ENCODE data around the gene CLSTN3. TPM values are rescaled to one million over a fixed set of nuclear protein-coding genes. Genes with fewer than 3 reads are reported as not detected.

Gene CLSTN3
- total and polyA plus RNA-seq, 3 donors from 2014 or later, result 18.8 to 22.7 (median 19.9) TPM

DNA sequence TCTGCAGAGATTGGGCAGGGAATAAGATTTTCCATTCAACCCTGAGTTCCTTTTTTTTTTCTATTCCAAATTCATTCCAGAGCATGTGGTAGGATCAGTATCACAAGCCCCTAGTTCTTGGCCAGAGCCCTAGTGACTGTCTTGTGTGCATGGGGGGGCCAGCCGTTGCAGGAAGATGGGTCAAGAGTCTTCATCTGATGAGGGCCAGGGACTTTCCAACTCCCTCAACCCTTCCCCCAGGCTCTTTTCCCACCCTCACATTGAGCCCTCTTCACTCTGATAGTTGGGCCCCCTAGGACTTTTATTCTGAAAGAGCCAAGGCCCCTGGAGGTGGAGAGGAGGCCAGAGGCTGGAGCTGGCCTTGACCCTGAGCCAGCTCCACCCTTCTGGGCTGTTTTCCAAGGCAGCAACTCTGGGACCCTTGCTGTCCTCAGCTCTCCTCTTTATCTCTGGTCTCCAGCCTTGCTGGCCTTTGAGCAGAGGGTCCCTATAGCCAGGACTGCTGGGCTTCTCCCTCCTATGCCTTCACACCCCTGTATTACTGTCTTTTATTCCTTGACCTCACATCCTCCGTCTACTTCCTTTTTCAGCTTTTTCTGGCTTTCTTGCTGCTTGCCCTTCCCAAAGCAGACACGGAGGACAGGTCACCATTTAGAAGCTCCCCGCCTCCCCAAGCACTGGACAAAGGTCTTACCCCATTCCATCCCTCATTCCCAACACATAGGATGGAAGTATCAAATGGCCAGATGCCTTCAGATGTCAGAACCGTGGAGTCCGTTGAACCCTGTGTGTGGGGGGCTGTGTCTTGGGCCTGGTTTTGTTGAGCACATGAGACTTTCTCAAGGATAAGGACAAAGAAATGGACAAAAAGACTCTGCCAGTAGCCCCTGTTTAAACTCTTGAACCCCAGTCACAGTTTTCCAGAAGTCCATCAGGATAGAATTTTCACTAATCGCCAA, 7.1 kb upstream of the CLSTN3 start:
- peak overlapping the region; percentile 58 to 63 for H3K27ac ChIP-seq
- H3K27me3 ChIP-seq, result no peaks in the 10 kb centered on the region
- H3K9me3 ChIP-seq, result no peaks in the 10 kb centered on the region
- TF ChIP-seq POLR2A (IDR thresholded peaks at IDR 0.05), result no peak
- TF ChIP-seq, protein P1, sequence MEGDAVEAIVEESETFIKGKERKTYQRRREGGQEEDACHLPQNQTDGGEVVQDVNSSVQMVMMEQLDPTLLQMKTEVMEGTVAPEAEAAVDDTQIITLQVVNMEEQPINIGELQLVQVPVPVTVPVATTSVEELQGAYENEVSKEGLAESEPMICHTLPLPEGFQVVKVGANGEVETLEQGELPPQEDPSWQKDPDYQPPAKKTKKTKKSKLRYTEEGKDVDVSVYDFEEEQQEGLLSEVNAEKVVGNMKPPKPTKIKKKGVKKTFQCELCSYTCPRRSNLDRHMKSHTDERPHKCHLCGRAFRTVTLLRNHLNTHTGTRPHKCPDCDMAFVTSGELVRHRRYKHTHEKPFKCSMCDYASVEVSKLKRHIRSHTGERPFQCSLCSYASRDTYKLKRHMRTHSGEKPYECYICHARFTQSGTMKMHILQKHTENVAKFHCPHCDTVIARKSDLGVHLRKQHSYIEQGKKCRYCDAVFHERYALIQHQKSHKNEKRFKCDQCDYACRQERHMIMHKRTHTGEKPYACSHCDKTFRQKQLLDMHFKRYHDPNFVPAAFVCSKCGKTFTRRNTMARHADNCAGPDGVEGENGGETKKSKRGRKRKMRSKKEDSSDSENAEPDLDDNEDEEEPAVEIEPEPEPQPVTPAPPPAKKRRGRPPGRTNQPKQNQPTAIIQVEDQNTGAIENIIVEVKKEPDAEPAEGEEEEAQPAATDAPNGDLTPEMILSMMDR (IDR thresholded peaks at IDR 0.05), result no peak
- peaks cover 14% of the 10 kb centered on the region for H3K4me1 ChIP-seq
- intact Hi-C loops (cut with DNase I; ENCODE audit: low total_unique reads), result no loop called here
- WGBS, 2 donors, result 48 to 60% methylated on average over 7 of the region's 7 CpGs
- H3K36me3 ChIP-seq (ENCODE audit: low read depth, missing control alignments), result no peaks in the 10 kb centered on the region
- no peak for DNase-seq
- H3K4me3 ChIP-seq, result no peak overlapping the region

DNA sequence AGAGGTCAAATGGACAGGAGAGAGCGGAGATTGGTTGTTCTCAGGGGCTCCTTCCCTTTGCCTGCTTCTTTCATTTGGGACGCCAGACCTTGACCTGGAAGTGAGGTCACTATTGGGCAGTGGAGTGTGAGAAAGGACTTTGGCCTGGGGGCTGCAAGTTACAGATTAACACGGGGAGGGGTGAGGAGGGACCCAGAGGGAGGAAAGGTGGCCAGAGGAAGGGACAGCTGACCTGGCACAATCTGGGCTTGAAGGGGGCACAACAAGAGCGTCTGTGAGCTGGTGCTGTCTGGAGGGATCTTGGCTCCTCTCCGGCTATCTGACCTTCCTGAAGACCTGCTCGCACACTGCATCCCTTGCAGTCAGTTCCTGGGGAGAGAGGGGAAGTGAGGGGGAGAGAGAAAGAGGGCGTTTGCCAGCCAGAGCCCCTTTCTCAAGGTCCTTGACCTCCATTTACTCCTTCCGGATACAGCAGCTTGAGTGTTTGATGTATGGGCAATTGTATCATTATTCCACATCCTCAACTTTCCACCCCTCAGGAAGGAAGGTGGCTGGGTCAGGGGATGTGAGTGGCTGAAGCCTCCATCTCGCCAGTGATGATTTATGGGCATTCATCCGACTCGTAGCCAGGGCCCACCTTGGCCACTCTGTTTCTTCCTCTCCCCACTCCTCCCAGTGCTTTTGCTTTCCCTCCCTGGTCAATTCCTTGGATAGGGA, 6.2 kb upstream of the CLSTN3 start:
- Histone ChIP-seq H3K36me3 (ENCODE audit: low read depth, missing control alignments) (no peaks in the 10 kb centered on the region), H3K4me3 (no peak overlapping the region), H3K4me1 (peaks cover 20% of the 10 kb centered on the region), H3K9me3 (no peaks in the 10 kb centered on the region), H3K27ac (peak overlapping the region; percentile 58 to 63), H3K27me3 (no peaks in the 10 kb centered on the region)
- no peak for TF ChIP-seq POLR2A (IDR thresholded peaks at IDR 0.05)
- TF ChIP-seq, protein P1 (IDR thresholded peaks at IDR 0.05), result no peak
- 43 to 61% methylated on average over 11 of the region's 11 CpGs for WGBS, 2 donors
- DNase-seq, result no peak
- intact Hi-C loops (cut with DNase I; ENCODE audit: low total_unique reads), result no loop called here

DNA sequence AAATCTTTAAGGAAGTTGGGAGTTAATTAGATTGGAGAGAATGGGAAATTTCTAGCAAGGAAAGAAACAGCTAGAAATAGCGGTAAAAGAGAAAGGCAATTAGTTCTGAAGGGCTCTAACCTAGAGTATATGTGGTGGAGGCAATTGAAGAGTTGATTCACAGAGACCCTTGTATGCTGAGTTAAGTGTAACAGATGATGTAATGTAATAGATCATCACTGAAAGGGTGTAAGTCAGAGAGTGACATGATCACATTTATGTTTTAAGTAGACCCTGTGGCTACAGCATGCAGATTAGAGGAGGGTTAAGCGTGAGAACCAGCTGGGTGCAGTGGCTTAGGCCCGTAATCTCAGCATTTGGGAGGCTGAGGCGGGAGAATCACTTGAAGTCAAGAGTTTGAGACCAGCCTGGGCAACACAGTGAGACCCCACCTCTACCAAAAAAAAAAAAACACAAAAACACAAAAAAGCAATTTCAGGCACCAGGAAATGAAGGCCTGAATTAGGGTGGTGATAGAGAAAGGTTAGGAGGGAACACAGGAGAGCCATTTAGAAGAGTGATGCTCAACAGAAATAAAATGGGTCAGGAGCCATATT, 4.4 kb upstream of the CLSTN3 start:
- no peak overlapping the region for H3K27ac ChIP-seq
- no peak overlapping the region for H3K4me3 ChIP-seq
- intact Hi-C loops (cut with DNase I; ENCODE audit: low total_unique reads), result no loop called here
- peaks cover 30% of the 10 kb centered on the region for H3K4me1 ChIP-seq
- TF ChIP-seq POLR2A (IDR thresholded peaks at IDR 0.05), result no peak
- TF ChIP-seq, protein P1 (IDR thresholded peaks at IDR 0.05), result no peak
- no peaks in the 10 kb centered on the region for H3K36me3 ChIP-seq (ENCODE audit: low read depth, missing control alignments)
- H3K27me3 ChIP-seq, result no peaks in the 10 kb centered on the region
- 68 to 96% methylated on average over 4 of the region's 4 CpGs for WGBS, 2 donors
- no peaks in the 10 kb centered on the region for H3K9me3 ChIP-seq
- DNase-seq, result no peak

DNA sequence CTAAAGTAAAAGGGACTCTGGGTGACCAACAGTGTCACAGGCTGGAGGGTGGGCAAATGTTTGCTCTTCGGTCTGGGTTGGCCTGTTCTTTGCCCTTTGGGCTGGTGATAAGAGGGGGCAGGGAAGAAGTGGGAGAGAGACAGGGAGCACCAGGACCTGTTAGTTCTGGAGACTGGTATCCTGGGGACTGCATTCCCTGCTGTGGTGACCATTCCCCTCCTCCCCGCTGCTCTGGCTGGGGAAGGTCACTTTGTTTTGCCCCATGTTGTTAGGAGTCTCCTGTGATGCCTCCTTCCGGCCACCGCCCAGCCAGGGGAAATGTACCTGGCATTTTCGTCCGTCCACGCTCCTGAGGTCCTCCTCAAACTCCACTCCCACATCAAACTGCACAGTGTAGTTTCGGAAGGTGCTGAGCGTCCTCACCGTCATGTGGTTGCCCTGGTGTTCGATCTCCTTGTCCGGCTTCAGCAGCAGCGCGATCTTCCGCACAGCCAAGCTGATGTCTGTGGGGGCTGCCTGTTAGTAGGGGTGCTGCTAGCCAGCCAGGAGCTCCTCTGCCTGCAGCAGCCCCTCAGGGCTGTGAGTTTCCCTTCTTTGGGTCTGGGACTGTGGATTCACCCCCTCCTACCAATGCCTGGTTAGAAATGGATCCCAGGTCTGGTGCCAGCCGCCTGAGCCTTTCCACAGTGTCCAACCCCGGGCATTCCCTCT, 2.1 kb upstream of the CLSTN3 start:
- no peak for TF ChIP-seq POLR2A (IDR thresholded peaks at IDR 0.05)
- TF ChIP-seq, protein P1 (IDR thresholded peaks at IDR 0.05), result no peak
- intact Hi-C loops (cut with DNase I; ENCODE audit: low total_unique reads), result no loop called here
- H3K36me3 ChIP-seq (ENCODE audit: low read depth, missing control alignments), result no peaks in the 10 kb centered on the region
- WGBS, 2 donors, result 81 to 87% methylated on average over 17 of the region's 17 CpGs
- no peaks in the 10 kb centered on the region for H3K9me3 ChIP-seq
- H3K27ac ChIP-seq, result peak overlapping the region in 1 of 2 donors; percentile 30
- DNase-seq, result no peak
- H3K4me3 ChIP-seq, result no peak overlapping the region
- no peaks in the 10 kb centered on the region for H3K27me3 ChIP-seq
- peaks cover 26% of the 10 kb centered on the region for H3K4me1 ChIP-seq

All from testis (tissue), 3 donors.